Cardiac muscle cell (in vitro differentiated cells and primary cell): ENCODE data around the gene FEM1B. TPM values are rescaled to one million over a fixed set of nuclear protein-coding genes. Genes with fewer than 3 reads are reported as not detected.
A peak's percentile ranks its signal among the peaks of the same experiment; 100 is the strongest.

ENCODE experiments used
- DNase-seq, 2 donors: peaks; one replicate each; pipeline versions ENCODE4 v3.0.0 to v3.0.0-alpha.2; 2010 to 2017; ENCODE audit warnings: low read depth in 1 of 2, low spot score in 1 of 2
- H3K27ac ChIP-seq: fragments of 200-600 bp; sonication (generic); 2 replicates; pipeline ENCODE4 v1.5.1; 2016
- H3K27me3 ChIP-seq: fragments of 200-600 bp; sonication (generic); 2 replicates; pipeline ENCODE4 v1.6.0; 2016; ENCODE audit warnings: control low read depth
- H3K36me3 ChIP-seq: fragments of 200-600 bp; sonication (generic); 2 replicates; pipeline ENCODE4 v1.5.1; 2016; ENCODE audit warnings: control low read depth
- H3K4me1 ChIP-seq: fragments of 200-600 bp; sonication (generic); 2 replicates; pipeline ENCODE4 v1.8.1; 2017; ENCODE audit warnings: low read depth, mild to moderate bottlenecking, mixed run types
- H3K4me3 ChIP-seq: fragments of 200-600 bp; sonication (generic); 2 replicates; pipeline ENCODE4 v1.5.1; 2016; ENCODE audit warnings: mild to moderate bottlenecking
- H3K9me3 ChIP-seq: fragments of 200-600 bp; sonication (generic); 2 replicates; pipeline ENCODE4 v1.5.1; 2017; ENCODE audit warnings: low read depth, mild to moderate bottlenecking, control low read depth
- CTCF ChIP-seq: IDR thresholded peaks from 2 replicates; pipeline ENCODE4 v1.5.1; 2012; ENCODE audit warnings: low read depth, mild to moderate bottlenecking, low read length
- polyA plus RNA-seq: library from polyadenylated mRNA; unstranded; fragments of >200 nt; fragmentation: Nextera tagmentation; extraction: Ambion mirVana; gene quantifications from 2 replicates; pipeline ENCODE4 v1.2.1, GENCODE V29; 2016
- total RNA-seq: library from RNA; depleted of rRNA; stranded (reverse); fragments of >200 nt; gene quantifications from 2 replicates; pipeline ENCODE4 v1.2.3, GENCODE V29; 2016

Gene FEM1B
- total and polyA plus RNA-seq, 2 experiments from 2014 or later = 23.0 to 59.7 TPM

GRCh38 chr15:68276668-68277067 is 877 bp upstream of the FEM1B start:
- Histone ChIP-seq H3K4me1 (peaks cover 46% of the 10 kb centered on the region), H3K36me3 (no peaks in the 10 kb centered on the region), H3K27ac (peak overlapping the region; percentile 96), H3K9me3 (no peaks in the 10 kb centered on the region), H3K27me3 (no peaks in the 10 kb centered on the region), H3K4me3 (peak overlapping the region; percentile 70)
- DNase-seq = no peak
- no peak for TF ChIP-seq CTCF

GRCh38 chr15:68277131-68277602 is 378 bp upstream of the FEM1B start:
- Histone ChIP-seq H3K36me3 (no peaks in the 10 kb centered on the region), H3K4me1 (peaks cover 48% of the 10 kb centered on the region), H3K4me3 (peak overlapping the region; percentile 70), H3K27ac (peak overlapping the region; percentile 96), H3K9me3 (no peaks in the 10 kb centered on the region), H3K27me3 (no peaks in the 10 kb centered on the region)
- no peak for TF ChIP-seq CTCF
- DNase-seq = peak; percentile 56 to 78

DNA sequence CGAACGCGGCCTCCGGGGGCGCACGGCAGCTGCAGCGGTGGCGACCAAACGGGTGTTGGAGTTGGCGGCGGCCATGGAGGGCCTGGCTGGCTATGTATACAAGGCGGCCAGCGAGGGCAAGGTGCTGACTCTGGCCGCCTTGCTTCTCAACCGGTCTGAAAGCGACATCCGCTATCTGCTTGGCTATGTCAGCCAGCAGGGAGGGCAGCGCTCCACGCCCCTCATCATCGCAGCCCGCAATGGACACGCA is 725 bp downstream of the FEM1B start:
- H3K4me3 ChIP-seq = peak overlapping the region; percentile 70
- no peak for DNase-seq
- no peaks in the 10 kb centered on the region for H3K36me3 ChIP-seq
- H3K27ac ChIP-seq = peak overlapping the region; percentile 96
- peak; percentile 39 for TF ChIP-seq CTCF
- no peaks in the 10 kb centered on the region for H3K9me3 ChIP-seq
- H3K4me1 ChIP-seq = peaks cover 46% of the 10 kb centered on the region
- H3K27me3 ChIP-seq = no peaks in the 10 kb centered on the region

DNA sequence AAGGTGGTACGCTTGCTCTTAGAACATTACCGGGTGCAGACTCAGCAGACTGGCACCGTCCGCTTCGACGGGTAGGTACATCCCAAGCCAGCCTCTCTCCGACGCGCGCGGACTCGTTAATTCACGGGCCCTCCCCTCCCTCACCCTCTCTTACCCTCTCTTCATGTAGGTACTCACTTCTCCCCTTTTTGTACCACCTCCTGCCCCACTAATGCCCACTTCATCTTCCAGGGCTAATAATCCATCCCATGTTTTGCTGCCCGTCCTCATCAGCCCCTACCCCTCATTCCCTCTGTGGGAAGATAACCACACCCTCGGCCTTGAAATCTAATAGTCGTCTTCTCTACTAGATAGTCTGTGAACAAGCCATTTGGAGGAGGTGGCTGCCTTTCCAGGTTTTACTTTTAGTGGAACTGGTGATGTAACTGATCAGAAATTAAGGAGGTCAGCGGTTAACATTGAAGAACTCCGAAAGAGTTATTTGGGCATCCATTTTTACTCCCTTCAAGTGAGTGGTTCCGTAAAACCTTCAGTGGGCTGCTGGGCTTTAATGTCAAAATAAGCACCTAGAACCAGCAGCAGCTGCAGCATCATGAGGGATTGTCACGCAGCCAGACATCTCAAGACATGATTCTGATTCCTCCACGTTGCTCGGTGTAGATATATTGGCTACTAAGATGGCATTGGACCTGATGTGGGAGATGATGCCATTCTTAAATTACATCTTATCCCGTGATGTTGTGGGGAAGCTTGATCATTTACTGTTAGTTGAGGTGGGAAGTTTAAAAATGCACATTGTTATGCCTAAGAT is 1.3 kb downstream of the FEM1B start:
- DNase-seq = peak; percentile 24 to 26

More for the DNA sequence above, 1.3 kb downstream of the FEM1B start:
- Histone ChIP-seq H3K36me3 (no peaks in the 10 kb centered on the region), H3K9me3 (no peaks in the 10 kb centered on the region), H3K27me3 (no peaks in the 10 kb centered on the region), H3K4me1 (peaks cover 45% of the 10 kb centered on the region), H3K4me3 (peak overlapping the region; percentile 70), H3K27ac (peak overlapping the region; percentile 96)
- no peak for TF ChIP-seq CTCF
